Endothelial cell of umbilical vein (primary cell): ENCODE data around the gene SCNM1.
A peak's percentile ranks its signal among the peaks of the same experiment; 100 is the strongest.

Experiments
- EZH2 ChIP-seq: IDR thresholded peaks from 2 replicates; pipeline ENCODE4 v1.6.1; 2012; ENCODE audit warnings: borderline replicate concordance, low read depth, mild to moderate bottlenecking, moderate library complexity, low read length, inconsistent platforms; ENCODE audit not compliant: severe bottlenecking
- FOS ChIP-seq: IDR thresholded peaks from 2 replicates; pipeline ENCODE4 v1.6.1; 2011; ENCODE audit warnings: mild to moderate bottlenecking, low read length, moderate library complexity, borderline replicate concordance; ENCODE audit not compliant: insufficient read depth
- JUN ChIP-seq: IDR thresholded peaks from 2 replicates; pipeline ENCODE4 v1.6.1; 2011; ENCODE audit warnings: borderline replicate concordance, low read depth; ENCODE audit not compliant: insufficient read length, insufficient read depth
- MYC ChIP-seq: IDR thresholded peaks from one replicate; pipeline ENCODE4 v1.6.1; 2011; ENCODE audit warnings: mild to moderate bottlenecking, low read depth, low read length
- POLR2A ChIP-seq: IDR thresholded peaks from 2 replicates; pipeline ENCODE4 v1.6.1; 2012; ENCODE audit warnings: low read depth, mild to moderate bottlenecking, control low read depth, low read length
- POLR2AphosphoS5 ChIP-seq: IDR thresholded peaks from 2 replicates; pipeline ENCODE4 v1.6.1; 2012; ENCODE audit warnings: low read depth, mild to moderate bottlenecking, control low read depth, low read length, moderate library complexity; ENCODE audit not compliant: insufficient read depth
- TF ChIP-seq, protein P1 (sequence below), 2 donors: IDR thresholded peaks; 1 replicate in 1 of 2; 2 replicates in 1 of 2; pipeline ENCODE4 v1.5.1; 2011; ENCODE audit warnings: low read length in 2 of 2, mild to moderate bottlenecking in 2 of 2, moderate library complexity in 2 of 2, control low read depth in 1 of 2, inconsistent platforms in 1 of 2, low read depth in 1 of 2; ENCODE audit not compliant: insufficient read depth in 1 of 2; ENCODE audit errors: extremely low read depth in 1 of 2
- TF ChIP-seq, protein P2 (sequence below): IDR thresholded peaks from 2 replicates; pipeline ENCODE4 v1.6.1; 2011; ENCODE audit not compliant: insufficient read depth, insufficient read length

DNA sequence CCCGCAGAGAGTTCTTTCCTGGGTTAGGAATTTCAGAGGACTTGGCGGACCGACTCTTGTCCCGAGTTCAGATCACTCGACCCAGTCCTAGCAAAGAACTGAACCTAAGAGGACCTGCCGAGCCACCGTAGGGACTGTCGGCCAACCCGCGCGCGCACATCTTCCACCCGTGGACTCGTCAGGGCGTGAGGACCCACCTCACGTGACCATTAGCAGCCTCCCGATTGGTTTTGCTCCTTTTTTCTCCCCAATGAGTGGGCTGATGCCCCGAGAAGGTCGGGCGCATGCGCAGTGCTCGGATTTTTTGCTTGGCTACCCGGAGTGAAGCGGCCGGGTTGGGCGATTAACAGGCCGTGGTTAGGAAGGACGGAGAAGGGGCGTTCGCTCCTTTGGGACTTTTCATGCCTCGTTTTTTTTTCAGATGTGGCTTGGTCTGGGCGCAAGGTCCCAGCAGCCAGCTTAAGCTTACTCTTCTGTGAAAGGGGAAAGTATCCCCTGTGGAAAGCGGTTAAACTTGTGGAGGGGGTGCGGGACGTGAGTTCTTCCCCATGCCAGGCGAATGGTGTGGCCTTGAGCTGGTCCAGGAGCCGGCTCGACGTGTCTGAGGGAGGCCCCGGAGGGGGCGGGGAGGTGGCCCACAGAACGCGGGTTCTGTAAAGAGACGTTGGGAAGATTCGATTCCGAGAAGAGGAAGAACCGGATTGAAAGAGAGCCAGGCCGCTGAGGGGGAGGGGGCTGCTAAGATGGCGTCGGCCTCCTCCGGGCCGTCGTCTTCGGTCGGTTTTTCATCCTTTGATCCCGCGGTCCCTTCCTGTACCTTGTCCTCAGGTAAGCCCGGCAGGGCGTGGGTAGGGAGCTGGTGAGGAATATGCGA lies 32.5 kb downstream of the SCNM1 start, which contains the start of gene PIP5K1A:
- no peak for TF ChIP-seq JUN
- TF ChIP-seq, protein P1, sequence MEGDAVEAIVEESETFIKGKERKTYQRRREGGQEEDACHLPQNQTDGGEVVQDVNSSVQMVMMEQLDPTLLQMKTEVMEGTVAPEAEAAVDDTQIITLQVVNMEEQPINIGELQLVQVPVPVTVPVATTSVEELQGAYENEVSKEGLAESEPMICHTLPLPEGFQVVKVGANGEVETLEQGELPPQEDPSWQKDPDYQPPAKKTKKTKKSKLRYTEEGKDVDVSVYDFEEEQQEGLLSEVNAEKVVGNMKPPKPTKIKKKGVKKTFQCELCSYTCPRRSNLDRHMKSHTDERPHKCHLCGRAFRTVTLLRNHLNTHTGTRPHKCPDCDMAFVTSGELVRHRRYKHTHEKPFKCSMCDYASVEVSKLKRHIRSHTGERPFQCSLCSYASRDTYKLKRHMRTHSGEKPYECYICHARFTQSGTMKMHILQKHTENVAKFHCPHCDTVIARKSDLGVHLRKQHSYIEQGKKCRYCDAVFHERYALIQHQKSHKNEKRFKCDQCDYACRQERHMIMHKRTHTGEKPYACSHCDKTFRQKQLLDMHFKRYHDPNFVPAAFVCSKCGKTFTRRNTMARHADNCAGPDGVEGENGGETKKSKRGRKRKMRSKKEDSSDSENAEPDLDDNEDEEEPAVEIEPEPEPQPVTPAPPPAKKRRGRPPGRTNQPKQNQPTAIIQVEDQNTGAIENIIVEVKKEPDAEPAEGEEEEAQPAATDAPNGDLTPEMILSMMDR (IDR thresholded peaks at IDR 0.05; ENCODE audit: extremely low read depth in 1 of 2, insufficient read depth in 1 of 2, low read depth in 1 of 2, low read length in 2 of 2): no peak
- no peak for TF ChIP-seq MYC
- TF ChIP-seq POLR2AphosphoS5: peak; percentile 69
- TF ChIP-seq, protein P2, sequence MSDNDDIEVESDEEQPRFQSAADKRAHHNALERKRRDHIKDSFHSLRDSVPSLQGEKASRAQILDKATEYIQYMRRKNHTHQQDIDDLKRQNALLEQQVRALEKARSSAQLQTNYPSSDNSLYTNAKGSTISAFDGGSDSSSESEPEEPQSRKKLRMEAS: peak; percentile 99
- no peak for TF ChIP-seq EZH2
- peak; percentile 65 for TF ChIP-seq POLR2A
- TF ChIP-seq FOS: no peak
